ENCODE data around the gene TBX21.
A peak's percentile ranks its signal among the peaks of the same experiment; 100 is the strongest.

TBX21 gene

DNA sequence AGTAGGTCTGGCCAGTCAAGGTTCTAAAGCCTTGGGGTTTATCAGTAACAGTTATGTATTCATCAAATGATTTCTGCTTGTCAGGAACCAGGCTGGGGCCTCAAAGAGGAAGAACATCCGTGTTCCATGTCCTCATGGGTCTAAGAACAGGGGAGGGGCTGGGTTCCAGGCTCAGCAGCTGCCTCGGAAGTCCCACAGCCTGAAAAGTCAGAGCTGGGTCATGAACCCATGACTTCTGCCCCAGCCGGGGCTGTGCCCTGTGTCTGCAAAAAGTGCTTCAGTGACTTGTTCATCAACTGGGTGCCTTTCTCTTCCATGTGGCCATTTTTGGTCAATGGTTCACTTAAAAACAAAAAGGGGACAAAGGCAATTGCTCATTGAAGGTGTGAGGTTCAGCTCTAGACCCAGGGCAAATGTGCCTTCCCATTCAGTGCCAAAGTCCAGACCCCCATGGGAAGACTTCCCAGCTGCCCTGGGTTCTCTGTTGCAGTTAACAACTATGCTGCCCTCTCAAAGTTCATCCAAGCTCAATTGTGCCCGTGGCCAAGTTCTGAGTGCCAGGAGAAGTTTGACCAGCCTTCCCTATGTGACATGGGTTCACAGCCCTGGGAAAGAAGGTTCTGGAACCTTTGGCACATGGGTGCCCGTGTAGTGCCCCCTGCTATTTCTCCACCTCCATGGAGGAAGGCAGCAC, 20.6 kb upstream of the TBX21 start:
- FAIRE-seq (no peak), DNase-seq (ENCODE audit: insufficient read length, low spot score) (no peak)

DNA sequence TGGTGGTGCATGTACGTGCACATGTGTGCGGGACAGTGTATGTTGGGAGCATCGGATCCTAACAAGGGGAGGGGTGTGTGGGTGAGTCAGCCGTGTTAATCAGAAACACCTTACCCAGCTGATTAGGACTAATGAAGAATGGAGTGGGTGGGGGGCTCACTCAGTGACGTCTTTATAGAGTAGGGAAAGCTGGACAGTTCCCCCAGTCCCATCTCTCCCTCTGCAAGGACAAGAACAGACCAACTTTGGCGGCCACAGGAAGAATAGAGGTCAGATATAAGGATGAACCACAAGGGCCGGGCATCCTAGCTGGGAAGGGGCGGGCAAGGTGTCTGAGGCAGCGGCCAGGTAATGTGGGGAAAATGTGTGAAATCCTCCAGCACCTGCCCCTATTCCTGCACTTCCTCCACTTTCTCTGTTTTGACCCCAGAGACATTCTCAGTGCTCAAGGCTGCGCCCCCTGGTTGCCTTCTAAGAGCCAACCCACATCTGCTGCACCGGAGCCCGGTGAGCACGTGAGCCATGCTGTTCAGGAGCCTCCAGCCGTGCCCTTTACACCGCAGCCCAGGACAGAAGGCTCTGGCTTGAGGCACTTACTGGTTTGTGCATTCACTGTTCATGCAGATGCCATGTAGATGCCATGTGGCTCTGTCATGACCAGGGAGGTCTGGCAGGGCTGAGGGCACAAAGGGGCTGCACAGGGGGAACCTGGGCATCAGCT, 18.9 kb upstream of the TBX21 start:
- FAIRE-seq (no peak), DNase-seq (ENCODE audit: insufficient read length, low spot score) (no peak)

DNA sequence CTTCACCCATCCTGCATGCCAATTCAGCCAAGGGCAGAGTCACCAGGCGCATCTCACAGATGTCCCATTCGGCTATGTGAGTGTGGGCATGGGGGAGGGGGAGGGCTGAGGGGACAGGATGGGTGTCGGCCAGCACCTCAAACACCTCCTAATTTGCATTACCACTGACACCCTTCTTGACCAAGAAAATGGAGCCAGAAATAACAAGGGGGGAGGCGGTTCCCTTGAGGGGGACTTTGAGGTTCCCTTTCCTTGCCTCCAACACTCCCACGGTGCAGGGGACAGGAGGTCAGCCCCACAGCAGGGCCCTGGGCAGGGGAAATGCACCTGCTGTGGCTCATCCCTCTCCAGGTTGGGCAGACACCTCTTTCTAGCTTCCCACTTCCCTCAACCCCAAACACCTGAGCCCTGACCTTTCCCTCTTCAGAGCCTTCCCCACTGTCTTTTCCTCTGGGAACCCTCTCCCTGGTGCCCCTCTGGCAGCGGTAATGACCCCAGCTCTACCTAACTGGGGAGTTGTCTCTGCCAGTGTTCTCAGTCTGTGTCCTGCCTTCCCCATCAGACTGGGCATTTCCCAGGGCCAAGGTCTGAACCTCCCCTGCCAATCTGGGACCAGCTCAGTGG, 18.2 kb upstream of the TBX21 start:
- no peak for FAIRE-seq
- no peak for DNase-seq (ENCODE audit: insufficient read length, low spot score)

DNA sequence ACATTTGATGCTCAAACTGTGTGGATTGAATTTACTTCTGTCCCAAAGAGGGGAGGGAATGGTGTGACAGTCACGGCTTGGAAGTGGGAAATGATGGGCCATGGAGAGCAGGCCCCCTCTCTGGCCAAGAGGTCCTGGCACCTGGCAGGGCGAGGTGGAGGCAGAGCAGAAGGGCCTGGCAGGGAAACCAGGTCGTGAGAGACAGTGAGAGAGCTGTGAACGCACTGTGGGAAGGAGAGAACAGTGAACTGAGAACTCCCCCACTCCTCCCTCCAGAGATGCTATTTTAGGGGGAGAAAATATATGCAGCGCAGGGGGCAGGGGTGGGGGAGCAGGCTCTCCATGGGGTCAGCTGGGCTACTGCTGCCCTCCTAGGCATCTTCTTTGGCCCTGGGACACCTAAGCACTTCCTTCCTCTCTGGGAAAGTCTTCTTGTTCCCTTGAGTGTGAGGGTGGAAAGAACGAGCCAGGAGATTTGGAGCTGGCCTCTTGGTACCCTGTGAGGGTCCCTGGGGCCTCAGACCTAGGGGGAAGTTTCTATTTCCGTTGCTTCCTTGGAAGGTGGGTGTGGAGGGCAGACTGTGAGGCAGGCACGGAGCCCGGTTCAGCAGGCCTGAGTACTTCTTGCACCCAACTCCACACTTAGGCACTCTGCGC, 17.2 kb upstream of the TBX21 start:
- FAIRE-seq (peak; percentile 46), DNase-seq (ENCODE audit: insufficient read length, low spot score) (no peak)

DNA sequence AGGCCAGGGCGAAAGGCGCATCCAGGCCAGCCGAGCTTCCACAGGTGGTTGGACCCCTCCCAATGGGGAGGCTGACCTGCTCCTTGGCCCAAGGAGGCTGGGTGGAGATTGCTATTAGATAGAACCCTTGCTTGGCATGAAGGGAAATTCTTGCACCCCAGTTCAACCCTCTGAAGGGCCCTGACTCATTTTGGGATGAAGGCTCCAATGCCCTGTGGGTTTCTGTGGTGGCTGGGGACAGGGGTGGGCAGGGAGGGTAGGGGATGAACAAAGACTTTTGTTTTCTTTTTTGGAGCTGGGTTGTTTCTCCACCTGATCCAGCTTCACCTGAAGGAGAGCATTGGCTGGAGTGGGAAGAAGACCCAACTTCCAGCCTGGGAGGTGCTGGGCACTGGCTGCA, 16.7 kb upstream of the TBX21 start:
- no peak for FAIRE-seq

DNA sequence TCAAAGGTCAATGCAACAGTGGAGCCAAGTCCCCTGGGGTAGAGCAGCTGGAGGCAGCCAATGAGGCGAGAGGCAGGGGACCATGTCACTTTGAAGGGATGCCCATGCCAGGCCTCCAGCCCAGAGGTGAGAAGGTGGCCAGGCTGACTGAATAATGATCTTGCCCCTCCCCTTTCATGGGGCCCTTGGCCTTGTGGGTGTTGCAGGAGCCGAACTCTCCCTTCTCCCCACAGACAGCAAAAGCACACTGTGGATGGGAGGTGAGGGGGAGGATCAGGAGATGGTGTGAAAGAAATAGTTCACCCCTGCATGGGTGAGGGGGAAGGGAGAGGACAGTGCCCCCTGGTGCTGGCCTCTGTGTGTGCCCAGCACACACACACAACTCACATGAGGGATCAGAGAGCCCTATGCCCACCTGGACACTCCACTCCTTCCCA, 15.8 kb upstream of the TBX21 start:
- no peak for FAIRE-seq
- no peak for DNase-seq (ENCODE audit: insufficient read length, low spot score)

More for the DNA sequence above, 16.7 kb upstream of the TBX21 start:
- DNase-seq (ENCODE audit: insufficient read length, low spot score): no peak

DNA sequence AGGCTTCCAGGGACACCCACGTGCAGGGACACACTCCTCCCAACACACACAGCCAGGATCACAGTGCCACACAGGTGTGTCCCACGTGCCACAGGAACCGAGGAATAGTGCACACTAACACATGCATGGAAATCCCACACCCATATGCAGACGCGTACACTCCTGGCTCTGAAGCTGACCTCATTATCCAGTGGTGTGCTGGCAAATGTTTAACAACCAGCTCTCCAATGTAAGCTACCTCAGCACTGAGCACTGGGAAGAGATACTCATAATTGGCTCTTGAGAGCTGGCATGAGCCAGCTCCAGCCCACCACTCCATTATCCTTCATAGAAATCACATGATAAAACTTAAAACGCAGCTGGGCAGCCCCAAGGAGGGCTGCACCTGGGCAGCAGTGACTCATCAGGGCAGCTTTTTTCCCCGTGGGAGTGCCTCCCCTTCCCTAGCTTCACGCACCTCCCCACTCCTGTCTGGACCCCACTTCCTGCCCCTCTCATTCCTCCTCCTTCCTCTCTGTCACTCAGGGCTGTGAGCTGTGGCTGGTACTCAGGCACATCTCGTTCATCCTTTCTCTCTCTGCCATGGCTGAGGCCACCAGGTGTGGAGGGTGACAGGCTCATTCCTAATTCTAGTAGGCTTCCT, 14.9 kb upstream of the TBX21 start:
- FAIRE-seq: peak; percentile 80
- no peak for DNase-seq (ENCODE audit: insufficient read length, low spot score)

DNA sequence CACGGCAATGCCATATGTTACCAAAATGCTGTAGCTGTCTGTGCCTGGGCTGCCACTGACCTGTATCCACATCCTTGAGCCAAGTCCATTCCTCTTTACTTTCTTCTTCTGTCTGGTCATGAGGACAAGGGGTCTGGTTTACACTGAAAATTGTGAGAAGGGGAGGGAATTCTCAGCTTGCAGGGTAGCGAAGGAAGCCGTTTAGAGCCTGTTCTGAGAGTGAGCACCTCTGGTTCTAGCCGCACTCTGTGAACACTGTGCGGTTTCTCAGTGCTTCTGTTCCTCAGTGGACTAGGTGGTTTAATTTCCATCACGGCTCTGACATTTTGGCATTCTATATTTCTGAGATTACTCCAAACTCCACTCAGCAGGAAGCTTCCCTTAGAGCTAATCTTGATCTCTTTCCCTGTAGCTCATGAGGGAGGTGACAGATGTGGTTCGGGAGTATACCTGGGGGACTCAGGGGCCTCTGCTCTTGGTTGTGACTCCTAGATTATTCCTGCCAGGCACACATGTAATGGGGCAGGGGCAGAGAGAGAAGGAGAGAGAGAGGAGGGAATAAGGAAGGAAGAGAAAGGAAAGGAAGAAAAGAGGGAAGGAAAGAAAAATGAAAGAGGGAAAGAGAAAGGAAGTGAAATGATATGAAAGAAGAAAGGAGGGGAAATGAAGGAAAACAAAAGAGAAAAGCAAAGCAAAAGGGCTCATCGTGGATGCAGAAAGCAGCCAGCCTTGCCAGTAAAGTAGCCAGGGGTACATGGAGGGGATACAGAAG, 14.2 kb upstream of the TBX21 start:
- FAIRE-seq (peak; percentile 57), DNase-seq (ENCODE audit: insufficient read length, low spot score) (no peak)

DNA sequence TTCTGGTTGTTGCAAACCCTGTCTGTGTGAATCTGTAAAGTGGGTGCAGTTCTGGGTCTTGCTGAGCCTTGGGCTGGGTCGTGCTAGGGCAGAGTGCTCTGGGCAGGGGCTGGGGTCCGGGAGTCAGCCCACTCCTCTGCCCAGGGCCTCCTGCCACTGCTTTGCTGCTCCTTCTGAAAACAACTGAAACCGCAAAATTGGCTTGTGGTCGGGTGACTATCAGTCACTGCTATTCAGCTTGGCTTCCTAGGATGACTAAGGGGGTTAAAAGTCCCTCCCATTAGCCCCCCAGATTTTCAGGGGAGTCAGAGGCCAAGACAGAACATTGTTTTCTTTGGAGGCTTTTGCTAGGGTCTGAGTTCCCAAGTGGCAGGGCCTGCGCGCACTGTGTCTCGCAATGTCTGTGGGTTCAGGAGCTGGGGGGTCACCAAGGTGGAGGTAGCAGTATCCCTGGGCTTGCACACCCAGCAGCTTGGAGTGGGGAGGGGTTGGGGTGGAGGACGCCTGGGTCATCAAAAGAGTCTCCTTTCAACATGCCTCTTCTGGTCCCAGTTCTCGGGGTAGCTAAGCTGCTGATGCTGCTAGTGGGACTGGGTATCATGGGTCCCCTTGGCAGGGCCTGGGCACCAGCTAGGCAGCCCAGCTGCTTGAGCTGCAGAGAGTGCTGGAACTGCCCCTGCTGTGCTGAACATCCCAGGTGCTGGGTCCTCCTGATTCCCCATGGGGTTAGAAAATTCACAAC, 13.5 kb upstream of the TBX21 start:
- peak; percentile 86 for DNase-seq (ENCODE audit: insufficient read length, low spot score)
- peak; percentile 76 for FAIRE-seq

DNA sequence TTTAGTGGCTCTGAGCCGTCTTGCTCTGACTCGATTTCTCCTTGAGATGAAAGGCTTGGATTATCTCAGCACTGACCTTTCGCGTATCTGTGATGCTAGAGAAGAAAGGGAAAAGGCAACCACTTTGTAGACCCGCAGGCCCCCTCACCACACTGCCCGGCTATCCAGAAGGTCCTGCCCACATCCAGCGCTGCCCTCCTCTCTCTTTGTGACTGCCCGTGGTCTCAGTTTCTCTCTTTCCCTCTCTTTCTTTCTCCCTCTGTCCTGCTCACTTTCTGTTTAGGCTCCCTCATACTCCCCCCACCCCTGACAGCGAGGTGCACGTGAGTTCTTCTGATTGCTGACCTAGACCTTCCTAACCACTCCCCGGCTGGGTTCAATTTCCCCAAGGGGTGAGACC, 12.8 kb upstream of the TBX21 start:
- DNase-seq (ENCODE audit: insufficient read length, low spot score) (no peak), FAIRE-seq (no peak)

DNA sequence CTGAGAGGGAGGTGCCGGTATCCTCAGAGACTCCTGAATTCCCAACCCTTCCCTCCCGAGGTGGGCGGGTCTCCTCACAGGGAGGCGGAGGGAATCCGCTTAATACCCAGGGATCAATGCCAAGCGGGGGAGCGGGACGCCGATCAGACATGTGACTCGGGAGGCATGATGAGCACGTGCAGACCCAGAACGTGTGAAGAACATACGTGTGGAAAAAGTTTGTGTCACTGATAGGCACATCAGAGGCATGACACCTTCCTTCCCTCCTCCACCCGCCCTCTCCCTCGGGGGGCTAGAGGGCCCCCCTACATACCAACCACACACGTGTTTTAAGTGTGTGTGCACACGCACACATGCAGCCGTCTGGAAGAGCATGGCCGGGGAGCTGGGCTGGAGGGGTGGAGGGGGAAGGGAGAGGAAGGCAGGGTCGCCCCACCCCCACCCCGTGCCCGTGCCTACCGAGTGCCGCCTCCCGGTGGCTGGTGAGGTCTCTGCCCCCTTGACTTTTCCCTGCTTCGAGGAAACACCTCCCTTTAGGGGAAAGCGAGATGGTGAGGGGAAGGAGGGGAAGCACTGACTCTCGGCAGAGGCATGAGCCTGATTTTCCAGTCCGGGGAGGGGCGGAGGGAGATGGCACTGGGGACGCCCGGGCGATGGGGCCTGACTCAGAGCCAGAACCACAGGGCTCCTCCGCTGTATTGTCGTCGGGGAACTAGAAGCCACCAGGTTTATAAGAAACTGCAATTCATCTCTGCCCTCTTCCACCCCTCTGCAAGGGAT, 12.1 kb upstream of the TBX21 start:
- DNase-seq (ENCODE audit: insufficient read length, low spot score): no peak
- FAIRE-seq: peak; percentile 75

DNA sequence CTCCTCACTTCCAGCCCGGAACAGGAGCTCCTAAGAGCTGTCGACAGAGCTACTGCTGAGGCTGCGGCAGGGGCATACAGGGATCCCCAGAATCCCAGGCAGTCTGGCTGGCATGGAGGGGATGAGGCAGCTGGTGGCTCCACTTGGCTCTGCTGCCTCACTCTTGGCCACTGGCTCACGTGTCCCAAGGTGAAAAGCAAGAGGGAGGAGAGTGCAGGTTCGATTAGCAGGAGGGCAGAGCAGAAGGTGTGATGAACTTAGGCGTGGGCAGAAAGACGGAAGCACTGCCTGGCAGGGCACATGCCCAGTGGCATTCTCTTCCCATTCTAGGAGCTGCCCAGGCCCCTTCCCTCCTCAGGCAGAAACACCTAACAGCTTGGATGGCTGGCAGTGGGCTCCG, 11.3 kb upstream of the TBX21 start:
- peak; percentile 70 for FAIRE-seq
- DNase-seq (ENCODE audit: insufficient read length, low spot score): no peak

DNA sequence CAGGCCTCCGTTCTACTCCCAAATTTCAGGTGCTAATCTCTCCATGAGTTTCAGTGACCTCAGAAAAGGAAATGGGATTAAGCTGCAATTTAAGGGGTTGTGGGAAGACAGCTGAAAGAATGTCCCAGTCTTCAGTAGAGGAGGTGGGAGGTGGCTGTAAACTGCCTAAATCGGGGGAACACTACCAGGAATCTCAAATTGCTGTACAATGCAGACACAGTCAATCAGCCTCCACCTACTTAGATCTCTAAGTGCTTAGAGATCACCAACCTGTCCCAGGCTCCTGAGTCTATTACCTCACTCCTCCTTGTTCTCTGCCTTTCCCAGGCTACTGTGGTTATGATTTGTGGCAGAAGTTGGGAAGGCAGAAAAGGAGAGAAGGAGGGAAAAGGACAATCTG, 8.3 kb upstream of the TBX21 start:
- DNase-seq (ENCODE audit: insufficient read length, low spot score) (no peak), FAIRE-seq (no peak)

DNA sequence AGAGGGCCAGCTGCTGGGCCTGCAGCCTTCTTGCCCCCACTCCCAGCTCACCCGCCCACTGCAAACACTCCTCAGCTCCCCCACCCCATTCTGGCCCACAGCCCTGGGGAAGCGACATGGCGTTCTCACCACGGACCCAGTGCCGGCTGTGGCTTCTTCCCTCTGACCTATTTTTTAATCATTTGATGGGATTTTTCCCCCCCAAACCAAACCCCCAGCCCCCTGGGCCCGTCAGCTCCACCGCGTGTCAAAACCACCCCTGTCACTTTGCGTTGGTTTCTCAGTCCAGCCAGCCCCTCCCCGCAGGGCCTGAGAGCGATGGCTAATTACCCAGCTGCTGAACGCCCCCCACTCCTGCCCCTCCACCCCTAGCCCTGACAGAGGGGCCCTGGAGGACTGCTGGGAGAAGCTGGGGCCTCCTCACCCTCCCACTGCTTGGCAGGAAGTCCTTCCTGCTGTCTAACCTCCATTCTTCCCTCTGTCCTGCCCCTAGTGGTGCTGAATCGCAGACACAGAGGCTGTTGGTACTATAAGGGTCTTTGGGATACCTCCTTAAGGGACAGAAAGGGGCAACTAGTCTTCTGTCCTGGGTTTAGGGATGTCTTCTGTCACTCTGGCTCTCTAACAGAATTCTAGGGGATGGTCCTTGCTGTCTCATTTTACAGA, 7.5 kb upstream of the TBX21 start:
- FAIRE-seq: no peak

DNA sequence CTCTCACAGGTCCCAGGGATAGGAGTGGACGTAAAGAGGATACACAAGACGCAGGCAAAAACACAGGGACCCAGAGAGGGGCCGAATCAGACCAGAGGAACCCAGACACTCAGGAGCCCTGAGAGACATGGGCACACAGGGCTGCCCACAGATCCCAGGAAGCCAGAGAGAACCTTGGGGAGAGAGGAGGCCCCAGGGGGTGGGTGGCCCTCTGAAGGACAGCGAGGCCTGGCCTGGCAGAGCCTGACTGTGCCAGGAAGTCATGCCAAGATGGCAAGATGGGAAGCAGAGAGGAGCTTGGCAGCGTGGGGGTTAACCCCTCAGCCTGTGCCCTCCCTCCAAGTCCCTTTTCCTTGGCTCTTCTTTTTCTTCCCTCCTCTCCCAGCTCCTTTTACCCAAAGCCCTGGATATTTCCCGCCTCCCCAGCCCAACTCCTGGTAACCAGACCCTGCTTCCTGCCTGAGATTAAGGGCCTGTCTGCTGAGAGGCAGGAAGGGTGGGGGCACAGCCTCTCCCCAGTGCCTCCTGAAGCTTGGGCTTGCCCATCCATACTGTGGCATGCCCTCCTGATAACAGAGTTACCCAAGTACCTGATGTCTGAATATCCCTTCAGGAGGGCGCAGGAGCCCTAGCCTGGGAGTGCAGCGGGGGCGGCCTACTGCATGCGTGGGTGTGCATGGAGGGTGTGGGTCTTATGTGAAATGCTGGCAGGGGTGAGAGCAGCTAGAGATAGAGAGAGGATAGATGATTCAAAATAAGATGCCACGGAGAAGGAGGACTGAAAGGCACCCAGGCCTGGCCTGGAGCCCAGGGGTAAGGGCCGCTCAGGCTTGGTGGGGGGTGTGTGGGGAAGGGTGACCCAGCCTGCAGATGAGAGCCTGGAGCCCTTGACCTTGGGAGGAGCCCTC, 6.0 kb upstream of the TBX21 start:
- no peak for DNase-seq (ENCODE audit: insufficient read length, low spot score)
- FAIRE-seq: peak; percentile 66

More for the DNA sequence above, 7.5 kb upstream of the TBX21 start:
- DNase-seq (ENCODE audit: insufficient read length, low spot score): no peak

DNA sequence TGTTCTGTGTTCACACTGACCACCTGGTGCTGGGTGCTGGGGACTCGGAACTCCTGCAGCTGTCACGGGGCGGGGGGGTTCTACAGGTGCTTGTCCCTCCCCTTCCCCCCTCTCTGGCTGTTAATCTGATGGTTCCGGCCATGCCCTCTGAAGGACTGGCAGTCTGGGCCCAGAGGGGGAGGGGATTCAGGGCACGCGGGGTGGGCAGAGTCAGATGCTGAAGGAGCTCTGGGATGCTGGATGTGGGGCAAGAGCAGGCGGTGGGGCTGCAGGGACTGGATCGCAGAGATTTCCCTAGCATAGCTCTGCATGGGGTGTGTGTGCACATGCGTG, 5.4 kb upstream of the TBX21 start:
- no peak for DNase-seq (ENCODE audit: insufficient read length, low spot score)
- FAIRE-seq: no peak

DNA sequence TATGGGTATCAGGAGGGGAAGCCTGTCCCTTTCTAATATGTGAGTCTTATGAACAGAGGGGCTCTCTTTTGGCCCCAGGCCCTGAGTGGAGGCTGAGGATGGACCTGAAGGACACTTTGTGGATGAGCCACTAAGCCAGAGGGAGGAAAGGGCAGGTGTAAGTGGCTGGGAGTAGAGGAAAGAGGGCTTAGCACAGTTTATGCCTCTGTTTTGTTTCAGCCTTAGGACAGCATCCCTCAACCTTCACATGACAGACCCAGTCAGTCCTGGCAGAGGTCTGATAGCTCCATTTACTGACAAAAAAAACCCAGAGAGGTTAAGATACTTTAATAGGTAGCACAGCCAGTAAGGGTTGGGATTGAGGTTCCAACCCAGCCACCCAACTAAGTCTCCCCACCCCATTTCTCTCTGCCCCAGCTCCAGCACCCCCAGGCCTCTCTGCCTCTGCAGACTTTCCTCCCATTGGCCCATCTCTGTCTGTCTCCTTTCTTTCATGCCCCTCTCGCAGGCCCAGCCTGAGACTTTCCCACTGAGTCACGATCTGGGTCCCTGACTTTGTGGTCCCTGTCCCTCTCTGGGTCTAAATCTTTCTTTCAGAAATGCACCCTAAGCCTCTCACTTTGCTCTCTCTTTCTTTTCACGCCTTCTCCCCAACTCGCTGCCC, 4.7 kb upstream of the TBX21 start:
- DNase-seq (ENCODE audit: insufficient read length, low spot score) (no peak), FAIRE-seq (no peak)
